ENCODE data around the gene ADARB2.

Gene ADARB2

GRCh38 chr10:1556496-1556895, 180.8 kb downstream of the ADARB2 start:
- FAIRE-seq, result no peak
- no peak for DNase-seq (ENCODE audit: insufficient read length, low spot score)
- TF ChIP-seq PAX5 (IDR thresholded peaks at IDR 0.05; ENCODE audit: insufficient read depth, low read length, severe bottlenecking) (no peak), SPI1 (IDR thresholded peaks at IDR 0.05; ENCODE audit: low read depth, low read length) (no peak), TAF1 (IDR thresholded peaks at IDR 0.05; ENCODE audit: low read depth, low read length) (no peak), POU2F2 (IDR thresholded peaks at IDR 0.05; ENCODE audit: low read depth, low read length) (no peak), POLR2A (IDR thresholded peaks at IDR 0.05; ENCODE audit: low read depth, low read length) (no peak), POLR2AphosphoS5 (IDR thresholded peaks at IDR 0.05; ENCODE audit: low read depth, low read length) (no peak)

GRCh38 chr10:1553951-1554350, 183.4 kb downstream of the ADARB2 start:
- DNase-seq (ENCODE audit: insufficient read length, low spot score) (no peak), FAIRE-seq (no peak)
- TF ChIP-seq POLR2AphosphoS5 (IDR thresholded peaks at IDR 0.05; ENCODE audit: low read depth, low read length) (no peak), POU2F2 (IDR thresholded peaks at IDR 0.05; ENCODE audit: low read depth, low read length) (no peak), SPI1 (IDR thresholded peaks at IDR 0.05; ENCODE audit: low read depth, low read length) (no peak), TAF1 (IDR thresholded peaks at IDR 0.05; ENCODE audit: low read depth, low read length) (no peak), POLR2A (IDR thresholded peaks at IDR 0.05; ENCODE audit: low read depth, low read length) (no peak), PAX5 (IDR thresholded peaks at IDR 0.05; ENCODE audit: insufficient read depth, low read length, severe bottlenecking) (no peak)

GRCh38 chr10:1552881-1553670, 184.2 kb downstream of the ADARB2 start:
- DNase-seq (ENCODE audit: insufficient read length, low spot score) (no peak), FAIRE-seq (no peak)
- no peak for TF ChIP-seq POLR2AphosphoS5 (IDR thresholded peaks at IDR 0.05; ENCODE audit: low read depth, low read length)
- TF ChIP-seq POU2F2 (IDR thresholded peaks at IDR 0.05; ENCODE audit: low read depth, low read length), result no peak
- no peak for TF ChIP-seq PAX5 (IDR thresholded peaks at IDR 0.05; ENCODE audit: insufficient read depth, low read length, severe bottlenecking)
- TF ChIP-seq SPI1 (IDR thresholded peaks at IDR 0.05; ENCODE audit: low read depth, low read length), result no peak
- no peak for TF ChIP-seq TAF1 (IDR thresholded peaks at IDR 0.05; ENCODE audit: low read depth, low read length)
- no peak for TF ChIP-seq POLR2A (IDR thresholded peaks at IDR 0.05; ENCODE audit: low read depth, low read length)

GRCh38 chr10:1552406-1552805, 184.9 kb downstream of the ADARB2 start:
- FAIRE-seq (no peak), DNase-seq (ENCODE audit: insufficient read length, low spot score) (no peak)
- no peak for TF ChIP-seq TAF1 (IDR thresholded peaks at IDR 0.05; ENCODE audit: low read depth, low read length)
- TF ChIP-seq PAX5 (IDR thresholded peaks at IDR 0.05; ENCODE audit: insufficient read depth, low read length, severe bottlenecking), result no peak

- TF ChIP-seq PAX5 (IDR thresholded peaks at IDR 0.05; ENCODE audit: insufficient read depth, low read length, severe bottlenecking) (no peak), TAF1 (IDR thresholded peaks at IDR 0.05; ENCODE audit: low read depth, low read length) (no peak), SPI1 (IDR thresholded peaks at IDR 0.05; ENCODE audit: low read depth, low read length) (no peak), POLR2A (IDR thresholded peaks at IDR 0.05; ENCODE audit: low read depth, low read length) (no peak), POLR2AphosphoS5 (IDR thresholded peaks at IDR 0.05; ENCODE audit: low read depth, low read length) (no peak), POU2F2 (IDR thresholded peaks at IDR 0.05; ENCODE audit: low read depth, low read length) (no peak)
- DNase-seq (ENCODE audit: insufficient read length, low spot score) (no peak), FAIRE-seq (no peak)
These were observed 185.5 kb downstream of the ADARB2 start for GRCh38 chr10:1551636-1552338.

GRCh38 chr10:1550616-1551015, 186.7 kb downstream of the ADARB2 start:
- TF ChIP-seq SPI1 (IDR thresholded peaks at IDR 0.05; ENCODE audit: low read depth, low read length), result no peak
- no peak for TF ChIP-seq POLR2A (IDR thresholded peaks at IDR 0.05; ENCODE audit: low read depth, low read length)
- TF ChIP-seq POLR2AphosphoS5 (IDR thresholded peaks at IDR 0.05; ENCODE audit: low read depth, low read length), result no peak
- no peak for TF ChIP-seq TAF1 (IDR thresholded peaks at IDR 0.05; ENCODE audit: low read depth, low read length)
- no peak for TF ChIP-seq PAX5 (IDR thresholded peaks at IDR 0.05; ENCODE audit: insufficient read depth, low read length, severe bottlenecking)
- TF ChIP-seq POU2F2 (IDR thresholded peaks at IDR 0.05; ENCODE audit: low read depth, low read length), result no peak
- FAIRE-seq, result no peak
- no peak for DNase-seq (ENCODE audit: insufficient read length, low spot score)

- FAIRE-seq (no peak), DNase-seq (ENCODE audit: insufficient read length, low spot score) (no peak)
- TF ChIP-seq POU2F2 (IDR thresholded peaks at IDR 0.05; ENCODE audit: low read depth, low read length) (no peak), SPI1 (IDR thresholded peaks at IDR 0.05; ENCODE audit: low read depth, low read length) (no peak), POLR2AphosphoS5 (IDR thresholded peaks at IDR 0.05; ENCODE audit: low read depth, low read length) (no peak), PAX5 (IDR thresholded peaks at IDR 0.05; ENCODE audit: insufficient read depth, low read length, severe bottlenecking) (no peak)
These were observed 187.1 kb downstream of the ADARB2 start for GRCh38 chr10:1550291-1550595.

GRCh38 chr10:1549591-1550290, 187.6 kb downstream of the ADARB2 start:
- FAIRE-seq (no peak), DNase-seq (ENCODE audit: insufficient read length, low spot score) (no peak)
- TF ChIP-seq POU2F2 (IDR thresholded peaks at IDR 0.05; ENCODE audit: low read depth, low read length), result no peak

GRCh38 chr10:1548596-1548995, 188.7 kb downstream of the ADARB2 start:
- DNase-seq (ENCODE audit: insufficient read length, low spot score) (no peak), FAIRE-seq (no peak)
- no peak for TF ChIP-seq PAX5 (IDR thresholded peaks at IDR 0.05; ENCODE audit: insufficient read depth, low read length, severe bottlenecking)
- no peak for TF ChIP-seq POLR2AphosphoS5 (IDR thresholded peaks at IDR 0.05; ENCODE audit: low read depth, low read length)
- peak; percentile 17; the same call in 1 of the 2 replicates for TF ChIP-seq SPI1 (IDR thresholded peaks at IDR 0.05; ENCODE audit: low read depth, low read length)
- no peak for TF ChIP-seq POU2F2 (IDR thresholded peaks at IDR 0.05; ENCODE audit: low read depth, low read length)
- TF ChIP-seq POLR2A (IDR thresholded peaks at IDR 0.05; ENCODE audit: low read depth, low read length), result no peak
- no peak for TF ChIP-seq TAF1 (IDR thresholded peaks at IDR 0.05; ENCODE audit: low read depth, low read length)
